Effector CD4-positive, alpha-beta T cell (primary cell): ENCODE data around the gene KDM2B.

ENCODE experiments used
- DNase-seq: peaks from one replicate; pipeline ENCODE4 v3.0.0-alpha.2; 2020

KDM2B gene

DNA sequence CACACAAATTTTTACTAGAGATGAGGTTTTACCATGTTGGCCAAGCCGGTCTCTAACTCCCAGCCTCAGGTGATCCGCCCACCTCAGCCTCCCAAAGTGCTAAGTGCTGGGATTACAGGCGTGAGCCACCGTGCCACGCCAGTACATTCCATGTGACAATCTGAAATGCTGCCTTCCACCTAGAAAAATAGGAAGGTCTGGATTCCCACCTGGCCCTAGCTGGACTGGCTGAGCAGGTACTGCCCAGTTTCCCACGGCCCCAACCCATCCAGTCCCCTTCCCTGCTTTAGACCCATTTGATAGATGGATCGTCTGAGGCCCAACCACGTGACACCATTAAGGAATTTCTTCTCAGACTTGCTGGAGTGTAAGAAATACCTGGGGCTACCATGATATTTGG, 55.4 kb downstream of the KDM2B start:
- DNase-seq: no peak

DNA sequence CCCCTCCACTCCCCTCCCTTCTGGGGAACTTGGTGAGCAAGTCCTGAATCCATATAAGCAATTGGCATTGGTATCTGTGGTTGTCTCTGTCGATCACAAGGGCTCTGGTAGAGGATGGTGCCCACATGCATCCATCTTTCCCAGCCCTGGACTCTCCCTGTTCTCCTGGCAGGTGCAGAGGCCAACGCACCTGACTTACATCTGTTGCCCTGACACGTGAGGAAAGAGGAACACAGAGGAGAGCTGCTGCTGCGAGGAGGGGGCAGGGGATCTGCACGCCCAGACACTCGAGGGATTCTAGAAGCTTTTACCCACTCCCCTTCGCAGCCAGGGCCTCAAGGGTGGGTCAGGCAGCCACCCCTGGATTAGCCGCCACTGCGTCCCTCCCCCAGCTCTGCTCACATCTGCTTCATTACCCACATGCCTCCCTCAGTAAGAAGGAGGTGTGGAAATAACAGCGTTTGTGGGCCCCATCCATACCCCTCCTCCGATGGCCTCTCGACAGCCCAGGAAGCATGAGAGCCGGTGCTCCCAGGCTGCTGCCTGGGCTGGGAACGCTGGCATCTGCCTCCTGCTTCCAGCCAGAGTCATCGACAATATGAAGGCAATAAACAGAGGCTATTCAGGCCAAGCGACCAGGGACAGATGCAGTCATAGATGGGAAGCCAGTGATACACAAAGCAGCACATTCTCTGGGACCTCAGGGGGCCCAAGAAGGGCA, 56.5 kb downstream of the KDM2B start:
- no peak for DNase-seq

DNA sequence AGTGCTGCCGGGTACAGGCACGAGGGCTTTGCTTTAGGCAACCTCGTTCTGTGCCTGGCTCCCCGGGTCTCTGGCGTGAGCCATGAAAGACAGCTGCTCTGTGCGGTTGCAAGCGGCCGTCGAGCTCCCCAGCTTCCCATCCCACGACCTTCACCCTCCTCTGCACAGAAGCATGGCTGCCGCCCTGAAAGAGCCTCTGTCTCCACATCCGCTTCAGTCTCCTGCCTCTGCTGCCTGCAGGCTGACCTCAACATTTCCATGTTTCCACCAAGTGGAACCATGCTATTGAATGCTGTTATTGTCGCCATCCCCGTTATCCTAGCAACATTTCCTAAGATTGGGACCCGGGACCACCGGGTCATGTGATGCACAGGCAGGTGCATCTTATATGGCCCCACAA, 57.1 kb downstream of the KDM2B start:
- DNase-seq: no peak

DNA sequence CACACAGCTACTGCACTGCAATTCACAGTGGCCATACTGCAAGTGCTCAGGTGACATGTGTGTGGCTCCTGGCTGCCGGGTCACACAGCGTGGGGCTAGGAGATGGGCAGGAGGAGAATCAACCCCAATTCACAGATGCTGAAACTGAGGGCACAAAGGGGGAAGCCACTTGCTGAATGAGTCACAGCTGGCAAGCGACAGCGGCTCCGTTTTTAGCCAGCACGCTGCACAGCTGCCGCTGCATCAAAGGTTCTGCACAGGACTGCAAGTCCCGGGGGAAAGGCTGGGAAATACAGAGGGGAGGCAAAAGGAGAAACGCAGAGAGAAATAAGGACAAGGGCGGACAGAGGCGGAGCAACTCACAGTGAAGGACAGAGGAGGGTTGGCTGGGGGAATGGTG, 57.9 kb downstream of the KDM2B start:
- DNase-seq: no peak

DNA sequence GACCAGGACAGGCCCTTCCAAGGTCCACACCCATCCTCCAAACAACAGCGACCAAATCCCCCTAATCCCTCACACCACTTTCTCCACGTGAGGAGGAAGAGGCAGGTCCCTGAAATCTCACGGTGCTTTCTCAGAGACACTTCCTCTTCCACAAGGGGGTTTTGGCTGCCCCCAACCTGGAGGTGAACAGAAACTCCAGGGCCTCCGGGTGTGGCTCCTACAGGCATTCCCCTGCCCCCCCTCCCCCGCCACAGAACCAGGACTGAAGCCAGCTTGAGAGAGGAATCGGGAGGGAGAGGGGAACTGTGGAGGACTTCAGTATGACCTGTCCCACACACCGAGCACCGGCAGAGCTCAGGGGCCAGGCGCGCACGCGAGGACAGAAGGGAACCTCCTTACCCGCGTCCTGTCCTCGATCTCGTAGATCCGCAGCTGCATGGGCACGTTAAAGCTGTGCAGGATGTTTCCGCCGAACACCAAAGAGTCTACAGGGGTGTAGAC, 60.2 kb downstream of the KDM2B start:
- DNase-seq: no peak

DNA sequence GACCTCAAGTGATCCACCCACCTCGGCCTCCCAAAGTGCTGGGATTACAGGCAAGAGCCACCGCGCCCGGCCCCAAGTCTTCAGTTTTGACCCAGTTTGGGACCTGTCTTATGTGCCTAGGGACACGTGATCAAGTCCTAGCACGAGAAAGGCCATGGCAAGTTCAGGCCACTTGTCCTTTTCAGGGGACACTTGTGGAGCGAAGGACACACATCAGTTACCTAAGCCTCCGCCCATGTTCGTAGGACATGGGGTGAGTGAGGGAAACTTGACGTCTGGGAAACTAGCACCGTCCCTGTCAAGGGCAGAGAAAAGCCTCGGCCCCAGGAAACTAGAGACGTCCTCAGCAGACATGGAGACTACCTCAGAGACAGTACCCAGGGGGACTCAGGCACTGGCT, 60.7 kb downstream of the KDM2B start:
- no peak for DNase-seq

DNA sequence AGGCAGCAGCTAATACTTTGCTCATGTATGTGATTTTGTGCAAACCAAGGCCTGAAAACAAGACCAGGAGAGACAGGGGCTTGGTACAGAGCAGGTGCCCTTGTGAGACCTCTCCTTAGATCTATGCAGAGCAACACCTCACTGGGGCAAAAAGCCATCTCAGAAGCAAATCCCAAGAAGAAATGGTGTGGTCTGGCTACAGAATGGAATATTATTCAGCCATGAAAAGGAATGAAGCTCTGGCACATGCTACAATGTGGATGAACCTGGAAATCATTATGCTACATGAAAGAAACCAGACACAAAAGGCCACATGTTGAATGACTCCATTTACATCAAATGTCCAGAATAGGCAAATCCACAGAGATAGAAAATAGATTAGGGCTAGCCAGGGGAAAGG, 61.6 kb downstream of the KDM2B start:
- no peak for DNase-seq

DNA sequence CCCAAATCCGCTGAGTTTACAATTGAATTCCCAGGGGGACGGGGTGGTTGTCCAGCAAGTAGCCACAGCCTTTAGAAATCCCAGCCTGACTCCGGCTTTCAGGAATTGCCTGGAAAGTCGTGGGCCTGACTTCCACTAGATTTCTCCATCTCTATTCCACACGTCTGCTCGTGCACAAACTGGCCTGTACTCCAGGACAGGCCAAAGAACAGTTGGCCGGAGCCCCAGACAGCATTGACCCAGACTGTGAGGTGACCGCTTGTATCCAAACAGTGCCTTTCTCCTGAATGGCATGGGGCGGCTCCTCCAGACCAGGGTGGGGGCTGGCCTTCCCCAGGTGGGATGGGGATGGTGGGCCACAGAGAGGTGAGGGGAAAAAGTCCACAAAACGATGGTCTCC, 62.2 kb downstream of the KDM2B start:
- no peak for DNase-seq

DNA sequence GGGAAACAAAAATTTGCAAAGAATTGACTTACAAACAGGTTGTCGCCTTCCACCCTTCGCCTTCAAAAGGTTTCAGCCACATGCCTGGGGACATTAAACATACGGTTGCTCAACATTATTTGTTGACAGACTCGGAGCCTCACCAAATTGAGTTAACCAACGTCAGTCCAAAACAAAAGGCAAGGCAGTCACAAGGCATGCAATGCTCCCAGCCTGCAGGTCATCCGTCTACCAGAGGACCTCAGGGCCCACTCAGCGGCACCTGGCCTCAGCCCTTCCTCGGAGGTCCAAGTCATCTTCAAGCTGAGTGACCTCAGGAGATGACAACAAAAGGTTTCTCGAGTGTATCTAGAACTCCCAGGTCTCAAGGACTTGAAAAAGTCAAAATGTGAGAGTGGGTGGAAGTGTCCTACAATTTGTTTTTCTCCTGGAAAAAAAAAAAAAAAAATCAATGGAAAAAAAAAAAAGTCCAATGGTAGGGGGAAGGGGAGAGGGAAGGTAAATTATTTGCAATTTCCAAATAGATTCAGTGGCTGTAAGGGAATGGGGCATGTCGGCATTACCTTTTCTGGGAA, 64.3 kb downstream of the KDM2B start:
- no peak for DNase-seq

DNA sequence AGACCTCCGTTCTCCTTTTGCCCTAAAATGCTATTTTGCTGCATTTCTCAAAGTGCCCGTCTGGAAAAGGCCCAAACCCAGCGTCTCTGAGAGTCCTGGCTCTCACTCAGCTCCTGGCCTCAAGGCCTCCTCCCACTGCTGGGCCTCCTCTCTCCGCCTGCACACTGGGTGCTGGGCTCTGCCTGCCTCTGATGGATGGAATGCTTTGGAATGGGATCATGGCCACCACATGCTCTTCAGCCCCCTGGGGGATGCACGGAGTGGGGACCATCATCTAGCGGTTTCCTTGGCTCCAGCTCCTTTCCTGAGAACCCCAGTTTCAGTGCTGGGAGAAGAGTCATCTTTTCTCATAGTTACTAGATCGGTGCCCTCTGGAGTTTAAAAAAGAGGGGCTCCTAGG, 65.2 kb downstream of the KDM2B start:
- no peak for DNase-seq

DNA sequence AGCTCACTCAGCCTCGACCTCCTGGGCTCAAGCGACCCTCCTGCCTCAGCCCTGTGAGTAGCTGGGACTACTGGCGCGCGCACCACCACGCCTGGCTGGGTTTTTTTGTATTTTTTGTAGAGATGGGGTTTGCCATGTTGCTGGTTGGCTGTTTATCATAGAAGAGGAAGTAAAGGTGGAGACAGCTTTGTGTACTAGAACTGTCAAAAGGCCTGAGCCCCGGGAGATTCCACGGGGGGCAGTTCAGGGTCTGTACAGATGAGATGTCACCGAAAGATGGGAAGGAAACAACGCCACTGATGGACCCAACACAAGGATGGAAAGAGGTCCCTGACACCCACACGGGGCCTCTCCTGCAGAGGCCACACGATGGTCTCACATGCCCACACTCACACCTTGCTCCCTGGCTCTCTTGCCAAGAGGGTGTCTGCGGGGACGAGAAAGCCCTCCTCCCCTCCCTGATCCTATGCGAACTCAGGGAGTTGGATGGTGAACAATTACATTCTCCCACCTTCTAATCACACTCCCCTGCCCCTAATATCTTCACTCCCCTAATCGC, 66.6 kb downstream of the KDM2B start:
- no peak for DNase-seq

DNA sequence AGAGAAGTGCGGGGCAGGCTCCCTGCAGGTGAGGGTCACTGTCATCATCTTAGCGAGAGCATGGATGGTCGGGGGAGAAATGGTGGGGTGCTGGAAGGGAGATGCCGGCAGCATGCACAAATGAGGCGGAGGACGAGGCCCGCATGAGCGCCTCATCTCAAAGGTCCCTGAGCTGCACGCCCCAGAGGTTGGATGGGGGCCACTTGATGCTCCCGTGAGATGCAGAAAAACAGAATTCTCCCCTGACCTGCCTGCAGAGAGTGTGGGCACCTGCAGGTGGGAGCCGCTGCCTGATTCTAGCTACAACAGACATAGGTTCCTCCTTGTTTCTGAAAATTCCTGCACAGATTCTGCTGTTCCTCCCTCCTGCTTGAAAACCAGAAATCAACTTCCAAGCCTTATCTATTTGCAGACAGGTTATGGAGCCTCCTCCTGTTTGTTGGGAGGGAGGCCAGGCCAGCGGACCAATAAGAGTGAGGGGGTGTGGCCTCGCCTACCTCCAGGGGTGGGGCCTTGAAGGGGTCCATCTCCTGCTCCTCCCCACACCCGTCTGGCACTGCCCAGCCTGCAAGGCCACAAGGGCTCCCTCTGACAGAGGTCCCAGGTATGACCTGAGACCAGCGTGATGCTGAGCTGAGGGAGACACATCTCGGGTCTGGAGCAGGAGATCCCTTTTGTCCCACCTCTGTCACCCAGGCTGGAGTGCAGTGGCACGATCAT, 67.2 kb downstream of the KDM2B start:
- DNase-seq: no peak

DNA sequence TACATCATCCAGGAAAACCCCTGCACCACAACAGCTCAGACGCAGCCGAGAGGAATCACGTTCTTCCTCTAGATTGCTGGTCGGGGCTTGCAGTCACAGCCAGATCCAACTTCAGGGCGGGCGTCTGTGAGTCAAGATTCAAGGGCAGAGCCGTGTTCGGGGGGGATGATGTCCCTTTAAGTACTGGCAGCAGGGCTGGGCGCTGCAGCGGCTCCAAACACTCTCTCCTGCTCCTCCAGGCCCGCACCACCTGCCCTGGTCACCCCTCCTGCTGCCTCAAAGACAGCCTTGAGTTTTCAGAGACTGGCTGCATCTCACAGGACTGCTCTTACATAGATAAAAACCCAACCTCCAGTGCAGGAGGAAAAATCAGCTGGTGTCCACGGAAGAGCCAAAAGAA, 68.3 kb downstream of the KDM2B start:
- DNase-seq: no peak

DNA sequence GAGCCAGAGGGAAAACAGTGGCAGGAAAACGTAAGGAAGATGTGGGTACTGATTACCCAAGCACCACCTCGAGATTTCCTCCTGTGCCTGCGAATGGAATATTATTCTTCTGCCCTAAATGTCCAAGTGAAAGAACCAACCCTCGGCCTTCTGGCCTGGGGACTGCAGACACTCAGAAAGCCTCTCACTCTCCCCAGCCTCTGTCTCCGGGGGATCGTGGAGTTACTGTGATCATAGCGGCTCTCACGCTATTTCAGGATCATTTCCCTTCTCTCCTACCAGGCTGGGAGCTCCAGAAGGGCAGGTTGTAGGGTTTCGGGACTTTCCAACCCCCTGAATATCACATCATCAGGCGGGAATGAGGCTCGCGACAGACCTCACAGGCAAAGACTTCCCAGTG, 68.9 kb downstream of the KDM2B start:
- no peak for DNase-seq

DNA sequence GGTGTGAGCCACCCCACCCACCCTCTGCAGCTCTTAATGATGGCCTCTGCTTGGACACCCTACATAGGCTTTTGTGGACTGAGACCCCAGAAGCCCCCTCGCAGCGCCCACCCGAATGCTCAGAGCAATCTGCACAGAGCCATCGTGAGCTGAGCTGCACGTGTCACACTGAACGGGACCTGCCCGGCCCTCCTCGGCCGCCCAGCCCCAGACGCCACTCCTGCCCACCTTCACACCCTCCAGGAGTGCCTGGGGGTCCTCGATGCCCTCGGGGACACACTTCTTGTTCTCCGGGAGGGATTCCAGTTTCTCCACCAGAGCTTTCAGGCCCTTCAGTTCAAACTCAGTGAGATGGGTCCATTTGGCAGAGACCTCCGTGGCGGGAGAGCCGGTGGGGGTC, 71.5 kb downstream of the KDM2B start:
- DNase-seq: no peak

DNA sequence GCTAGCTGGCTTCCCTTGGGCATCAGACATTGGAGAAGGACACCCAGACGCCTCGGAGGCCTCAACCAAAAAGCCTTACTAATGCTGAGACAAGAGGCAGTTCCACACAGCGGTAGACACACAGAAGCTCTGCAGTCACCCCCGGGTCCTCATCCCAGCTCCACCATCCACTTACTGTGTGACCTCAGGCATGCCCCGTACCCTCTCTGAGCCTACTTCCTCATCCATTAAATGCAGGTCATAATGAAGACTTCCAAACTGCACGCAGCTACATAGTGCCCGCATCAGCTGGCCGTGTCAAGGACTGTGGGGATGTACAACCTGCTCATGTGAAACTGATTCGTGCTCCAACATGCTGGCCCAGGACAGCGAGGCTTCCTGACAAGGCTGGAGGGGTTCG, 72.3 kb downstream of the KDM2B start:
- no peak for DNase-seq

DNA sequence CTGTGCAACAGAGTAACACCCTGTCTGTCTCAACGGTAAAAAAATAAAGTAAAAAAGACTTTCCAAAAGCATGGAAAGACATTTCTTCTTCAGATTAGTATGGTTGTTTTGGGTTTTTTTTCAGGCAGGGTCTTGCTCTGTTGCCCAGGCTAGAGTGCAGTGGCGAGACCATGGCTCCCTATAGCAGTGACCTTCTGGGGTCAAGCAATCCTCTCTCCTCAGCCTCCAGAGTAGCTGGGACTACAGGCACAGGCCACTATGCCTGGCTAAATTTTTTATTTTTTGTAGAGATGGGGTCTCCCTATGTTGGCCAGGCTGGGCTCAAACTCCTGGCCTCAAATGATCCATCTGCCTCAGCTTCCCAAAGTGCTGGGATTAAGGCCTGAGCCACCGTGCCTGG, 72.8 kb downstream of the KDM2B start:
- no peak for DNase-seq

DNA sequence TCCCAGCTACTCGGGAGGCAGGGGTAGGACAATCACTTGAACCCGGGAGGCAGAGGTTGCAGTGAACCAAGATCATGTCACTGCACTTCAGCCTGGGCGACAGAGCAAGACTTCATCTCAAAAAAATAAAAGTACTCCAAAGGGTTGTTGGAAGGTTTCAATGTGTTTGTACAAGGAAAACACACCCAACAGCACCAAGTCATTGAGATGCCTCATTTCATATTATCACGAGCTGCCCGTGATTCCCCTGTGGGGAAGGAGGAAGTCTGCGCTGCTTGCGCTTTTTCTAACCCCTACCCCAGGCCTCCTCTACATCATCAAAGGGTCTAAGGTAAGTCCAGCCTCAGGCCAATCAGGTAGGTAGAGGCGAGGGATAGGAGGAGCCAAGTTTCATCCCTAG, 73.6 kb downstream of the KDM2B start:
- DNase-seq: no peak

DNA sequence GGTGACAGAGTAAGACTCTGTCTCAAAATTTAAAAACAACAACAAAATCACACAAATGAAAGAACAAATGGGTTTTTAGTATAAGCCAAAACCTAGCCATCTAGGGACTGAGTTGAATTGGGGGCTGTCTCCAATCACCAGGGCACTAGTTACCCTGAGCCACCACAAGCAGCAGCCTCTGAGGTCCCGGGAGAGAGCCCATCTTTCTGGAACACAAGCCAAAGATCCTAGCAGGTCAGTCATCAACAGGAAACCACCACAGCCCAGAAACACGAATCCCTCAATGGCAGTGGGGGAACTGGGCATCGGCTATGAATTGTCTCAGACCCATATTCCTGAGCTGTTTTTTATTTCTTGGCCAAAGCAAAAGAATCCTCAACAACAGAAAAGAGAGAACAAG, 75.3 kb downstream of the KDM2B start:
- DNase-seq: no peak

DNA sequence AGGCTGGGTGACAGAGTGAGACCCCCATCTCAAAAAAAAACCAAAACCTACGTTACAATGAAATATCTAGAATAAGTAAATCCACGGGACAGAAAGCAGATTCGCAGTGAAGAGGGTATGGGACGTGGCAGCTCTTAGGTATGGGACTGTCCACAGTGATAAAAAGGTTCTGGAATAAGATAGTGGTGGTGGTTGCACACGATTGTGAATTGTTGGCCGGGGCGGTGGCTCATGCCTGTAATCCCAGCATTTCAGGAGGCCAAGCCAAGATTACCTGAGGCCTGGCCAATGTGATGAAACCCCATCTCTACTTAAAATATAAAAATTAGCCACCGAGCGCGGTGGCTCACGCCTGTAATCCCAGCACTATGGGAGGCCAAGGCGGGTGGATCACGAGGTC, 76.3 kb downstream of the KDM2B start:
- DNase-seq: no peak

DNA sequence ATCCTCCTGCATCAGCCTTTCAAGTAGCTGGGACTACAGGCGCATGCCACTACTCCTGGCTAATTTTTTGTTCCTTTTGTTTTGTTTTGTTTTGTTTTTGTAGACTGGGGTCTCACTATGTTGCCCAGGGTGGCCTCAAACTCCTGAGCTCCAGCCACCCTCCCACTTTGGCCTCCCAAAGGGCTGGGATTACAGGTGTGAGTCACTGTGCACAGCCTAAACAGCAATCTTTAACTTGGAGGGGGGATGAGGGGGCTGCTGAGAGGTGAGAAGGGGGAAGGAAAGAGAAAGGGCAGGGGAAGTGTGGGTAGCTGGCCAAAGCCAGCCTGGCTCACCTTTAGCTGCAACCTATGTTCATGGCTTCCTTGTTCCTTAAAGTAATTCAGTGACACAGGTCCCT, 77.4 kb downstream of the KDM2B start:
- no peak for DNase-seq

DNA sequence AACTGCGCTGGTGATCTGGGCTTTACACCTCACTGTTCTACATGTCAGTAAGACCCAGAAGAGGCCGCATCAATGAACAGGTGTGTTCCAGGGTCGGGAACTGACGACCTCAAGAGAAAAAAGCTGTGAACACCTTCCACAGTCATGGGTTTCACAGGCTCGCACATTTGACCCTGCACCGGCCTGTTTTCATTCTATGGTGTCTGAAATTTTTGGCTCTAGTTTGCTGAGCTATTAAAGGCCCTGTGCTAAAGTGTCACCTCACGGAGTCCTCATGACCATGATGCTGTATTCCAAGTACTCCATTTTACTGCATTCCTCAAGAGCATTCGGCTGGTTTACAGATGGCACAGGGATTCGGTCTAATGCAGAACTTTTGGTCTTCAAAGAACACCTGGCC, 78.9 kb downstream of the KDM2B start:
- DNase-seq: no peak

DNA sequence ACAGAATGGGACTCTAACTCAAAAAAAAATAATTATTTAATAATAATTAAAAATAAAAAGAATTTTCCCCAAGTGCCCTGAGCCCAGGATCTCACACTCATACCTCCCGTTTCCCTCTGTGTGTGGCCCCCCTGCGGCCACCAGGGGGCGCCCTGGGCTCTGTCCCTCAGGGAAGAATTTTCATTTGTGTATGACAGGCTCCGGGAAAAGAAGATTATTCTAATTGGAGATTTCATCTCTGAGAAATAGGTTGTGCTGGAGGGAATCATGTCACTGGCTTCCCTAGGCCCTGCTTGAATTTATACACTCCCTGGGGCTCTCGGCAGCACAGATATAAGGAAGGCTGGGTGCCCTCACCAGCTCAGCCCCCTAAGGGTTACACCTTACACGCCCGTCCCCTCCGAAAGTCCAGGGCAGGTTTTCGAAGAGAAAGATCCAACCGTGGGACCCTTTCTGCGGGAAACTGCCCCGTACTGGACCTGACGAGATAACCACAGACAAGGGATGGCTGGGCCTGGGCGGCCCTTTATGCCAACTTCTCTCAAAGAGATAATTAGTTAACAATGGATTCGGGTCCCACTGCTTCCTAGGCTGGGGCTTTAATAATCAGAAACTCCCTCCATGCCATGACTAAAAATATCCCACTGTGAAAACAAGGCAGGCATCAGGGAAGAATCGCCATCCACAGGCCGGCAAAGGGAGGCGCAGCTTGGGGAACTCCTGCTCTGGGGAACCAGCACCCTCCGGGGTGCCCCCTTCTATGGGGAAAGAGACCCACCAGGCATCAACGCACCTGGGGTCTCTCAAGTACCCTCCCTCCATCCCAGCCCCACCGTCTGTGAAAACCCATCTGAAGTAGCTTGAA, 80.7 kb downstream of the KDM2B start:
- peak; percentile 66 for DNase-seq
